A172 (cell line): ENCODE results near the gene NELFCD. TPM values are rescaled to one million over a fixed set of nuclear protein-coding genes. Genes with fewer than 3 reads are reported as not detected.

Source experiments
- DNase-seq: peaks from one replicate; pipeline ENCODE4 v3.0.0-alpha.2; 2015; ENCODE audit warnings: low spot score
- total RNA-seq: library from RNA; depleted of rRNA; stranded (reverse); fragments of >200 nt; shearing (Covaris generic); gene quantifications from 2 replicates; pipeline ENCODE4 v1.2.3, GENCODE V29; 2014

NELFCD gene
- total RNA-seq, 1 experiment from 2014 or later: 102 TPM

DNA sequence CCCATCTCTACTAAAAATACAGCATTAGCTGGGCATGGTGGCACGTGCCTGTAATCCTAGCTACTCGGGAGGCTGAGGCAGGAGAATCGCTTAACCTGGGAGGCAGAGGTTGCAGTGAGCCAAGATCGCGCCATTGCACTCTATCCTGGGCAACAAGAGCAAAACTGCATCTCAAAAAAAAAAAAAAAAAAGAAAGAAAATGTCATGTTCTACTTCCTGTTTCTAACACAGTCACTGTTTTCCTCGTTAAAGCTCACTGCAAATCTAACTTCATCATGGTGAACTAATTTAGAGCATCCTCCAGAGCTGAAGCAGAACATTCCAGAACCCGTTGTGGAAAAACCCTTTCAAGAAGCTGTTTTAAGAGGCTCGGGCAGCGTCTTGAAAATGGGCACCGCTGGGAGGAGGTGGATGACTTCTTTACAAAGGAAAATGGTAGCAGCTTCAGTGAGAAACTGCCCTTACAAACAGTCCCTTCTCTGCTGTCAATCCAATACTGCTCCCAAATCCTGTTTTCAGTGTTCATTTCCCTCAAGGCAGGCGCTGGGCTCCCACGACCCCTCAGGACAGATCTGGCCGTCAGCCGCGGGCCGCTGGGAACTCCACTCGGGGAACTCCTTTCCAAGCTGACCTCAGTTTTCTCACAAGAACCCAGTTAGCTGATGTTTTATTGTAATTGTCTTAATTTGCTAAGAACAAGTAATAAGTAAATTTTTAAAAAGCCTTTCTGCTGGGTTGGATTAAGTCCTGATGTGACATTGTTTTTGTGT is 13.5 kb downstream of the NELFCD start:
- DNase-seq: no peak

DNA sequence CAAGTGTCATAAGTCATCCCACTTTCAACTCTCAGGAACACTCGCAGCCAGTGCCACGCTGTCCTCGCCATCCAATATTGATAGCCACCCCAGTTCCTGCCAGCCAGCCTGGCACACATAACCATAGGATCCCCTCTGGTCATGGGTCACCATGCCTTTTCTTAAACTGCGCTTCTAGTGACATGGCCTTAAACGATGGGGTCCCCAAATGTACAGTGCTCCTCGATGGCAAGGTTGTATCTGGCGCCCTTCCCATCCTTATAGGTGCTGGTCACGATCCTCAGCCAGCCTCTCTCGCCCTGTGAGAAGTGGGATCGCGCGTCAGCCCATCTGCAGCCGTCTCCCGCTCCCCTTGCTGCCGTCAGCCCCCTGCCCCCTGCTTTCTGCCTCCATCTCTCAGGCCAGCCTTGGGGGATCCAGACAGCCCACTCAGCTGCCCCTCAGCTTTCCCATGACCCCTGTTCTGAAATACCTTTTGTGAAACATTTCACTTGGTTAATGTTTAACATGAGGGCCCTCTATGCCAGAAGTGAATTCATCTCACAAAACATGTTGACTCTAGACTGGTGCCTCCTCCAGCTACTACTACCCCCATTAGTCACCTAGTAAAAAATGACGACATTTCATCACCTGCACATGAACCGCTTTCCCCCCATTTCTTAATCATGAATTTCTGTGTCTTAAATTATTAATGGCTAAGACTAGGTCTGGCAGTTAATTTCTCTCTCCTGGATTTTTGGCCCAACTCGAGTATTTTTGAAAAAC is 14.6 kb downstream of the NELFCD start:
- DNase-seq: no peak

DNA sequence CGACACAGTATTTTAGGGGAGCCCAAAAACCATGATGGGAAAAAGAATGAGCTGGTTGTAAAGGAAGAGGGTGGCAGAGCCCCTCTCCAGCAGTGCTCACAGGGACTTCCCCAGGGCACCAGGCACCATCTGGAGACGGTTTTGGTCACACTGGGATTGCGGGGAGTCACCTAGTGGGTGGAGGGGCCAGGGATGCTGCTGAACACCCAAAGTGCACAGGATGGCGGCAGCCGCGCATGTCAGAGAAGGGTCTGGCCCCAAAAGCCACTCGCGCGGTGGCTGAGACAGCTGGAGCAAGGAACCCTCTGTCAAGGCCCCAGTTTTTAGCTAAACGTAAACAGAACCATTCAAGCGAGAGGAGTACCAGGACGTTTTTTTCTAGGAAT is 15.2 kb downstream of the NELFCD start:
- no peak for DNase-seq

DNA sequence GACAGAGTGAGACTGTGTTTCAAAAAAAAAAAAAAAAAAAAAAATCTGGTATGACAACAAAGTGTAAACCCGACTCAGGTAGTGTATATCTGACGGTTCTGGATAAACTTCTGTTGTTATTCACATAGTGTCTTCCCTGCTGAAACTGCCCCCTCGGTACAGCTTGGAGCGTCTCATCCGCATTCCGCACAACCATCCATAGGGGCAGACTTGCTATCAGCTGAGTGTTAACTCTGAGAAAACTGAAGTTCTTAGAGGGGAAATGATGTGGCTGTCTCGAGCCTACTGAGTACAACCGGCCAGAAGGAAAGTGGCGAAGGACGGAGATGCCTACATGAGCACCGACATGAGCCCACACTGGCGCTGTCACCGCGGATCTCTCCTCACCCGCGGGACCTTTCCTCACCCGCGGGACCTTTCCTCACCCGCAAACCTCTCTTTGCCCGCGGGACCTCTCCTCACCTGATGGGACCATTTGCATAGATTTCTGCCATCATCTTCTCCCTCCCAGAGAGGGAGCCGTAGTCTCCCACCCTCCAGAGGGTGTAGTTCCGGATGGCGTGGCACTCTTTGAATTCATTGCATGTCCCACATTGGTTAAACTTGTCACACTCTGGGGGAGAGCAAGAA is 16.2 kb downstream of the NELFCD start:
- DNase-seq: no peak

DNA sequence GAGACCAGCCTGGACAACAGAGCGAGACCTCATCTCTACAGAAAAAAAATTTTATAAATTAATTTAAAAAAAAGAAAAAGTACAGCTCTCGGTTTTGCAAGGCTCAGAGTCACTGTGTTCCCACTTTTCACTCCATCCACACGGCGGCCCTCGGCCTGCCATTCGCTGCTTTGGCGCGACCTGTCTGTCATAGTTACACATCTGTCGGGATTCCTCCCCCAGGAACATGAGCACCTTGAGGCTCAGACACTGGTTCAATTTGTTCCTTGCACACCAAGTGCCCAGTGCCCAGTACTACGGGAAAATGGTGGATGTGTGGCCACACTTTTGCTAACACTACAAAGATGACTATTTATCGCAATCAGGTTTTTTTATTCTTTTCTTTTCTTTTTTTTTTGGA is 17.6 kb downstream of the NELFCD start:
- DNase-seq: no peak

DNA sequence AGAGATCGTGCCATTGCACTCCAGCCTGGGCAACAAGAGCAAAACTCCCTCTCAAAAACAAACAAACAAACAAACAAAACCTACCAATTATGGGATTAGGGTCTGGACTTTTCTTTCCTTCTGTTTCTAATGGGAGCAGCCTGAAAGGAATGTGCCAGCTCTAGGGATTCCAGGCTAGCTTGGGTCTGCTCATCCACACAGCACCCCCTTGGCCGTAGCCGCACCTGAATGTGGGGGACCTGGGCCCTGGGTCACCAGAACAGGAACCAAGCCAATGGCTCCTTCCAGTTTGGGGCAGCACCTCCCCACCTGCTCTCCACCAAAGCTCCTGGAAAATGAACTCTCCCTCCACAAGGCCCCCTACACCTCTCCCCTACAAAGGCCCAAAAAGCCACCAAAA is 19.3 kb downstream of the NELFCD start:
- no peak for DNase-seq

DNA sequence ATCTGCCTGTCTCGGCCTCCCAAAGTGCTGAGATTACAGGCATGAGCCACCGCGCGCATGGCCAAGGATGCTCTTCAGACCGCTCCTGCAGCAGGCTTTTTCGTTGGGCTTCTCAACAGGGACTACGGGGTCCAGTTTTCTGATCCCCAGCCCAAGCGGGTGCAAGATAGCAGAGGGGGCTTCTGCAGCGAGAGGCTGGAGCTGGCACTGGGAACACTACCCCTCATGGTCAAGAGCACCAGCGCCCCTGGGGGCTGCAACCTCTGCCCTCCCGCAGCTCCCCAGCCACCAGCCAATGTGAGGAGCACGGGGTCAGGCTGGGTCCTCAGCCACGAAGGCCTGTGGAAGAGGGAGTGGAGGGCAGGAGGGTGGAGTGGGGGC is 20.0 kb downstream of the NELFCD start:
- no peak for DNase-seq

DNA sequence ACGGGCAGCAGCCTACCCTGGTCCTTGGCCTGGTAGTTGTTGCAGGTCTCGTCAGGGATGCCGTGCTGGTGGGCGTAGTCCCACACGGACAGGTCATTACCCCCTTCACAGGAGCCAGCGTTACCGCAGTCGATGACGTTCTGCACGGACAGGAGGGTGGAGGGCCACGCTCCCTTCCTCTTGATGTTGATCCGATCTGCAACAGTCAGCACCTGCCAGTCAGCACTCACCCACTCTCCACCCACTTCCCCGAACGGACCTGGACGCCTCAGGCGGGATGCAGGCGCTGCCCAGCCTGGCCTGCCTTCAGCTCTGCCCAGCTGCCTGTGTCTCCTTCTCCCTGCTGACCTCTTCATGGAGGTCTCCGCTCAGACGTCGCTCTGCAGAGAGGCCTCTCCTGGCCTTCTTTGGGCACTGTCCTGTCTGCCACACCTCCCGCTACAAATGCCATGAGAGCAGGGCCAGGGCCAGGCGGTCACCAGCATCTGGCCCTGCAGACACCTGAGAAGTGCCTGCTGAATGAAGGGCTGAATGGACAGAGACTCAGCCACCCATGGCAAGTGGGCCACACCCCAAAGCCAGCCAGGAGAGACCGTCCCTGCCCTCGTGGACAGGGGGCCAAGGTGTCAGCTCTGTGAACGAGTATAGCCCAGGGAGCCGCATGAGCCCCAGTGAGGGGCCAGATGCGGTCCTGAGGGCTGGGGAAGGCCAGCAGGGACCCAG is 20.6 kb downstream of the NELFCD start:
- DNase-seq: no peak

DNA sequence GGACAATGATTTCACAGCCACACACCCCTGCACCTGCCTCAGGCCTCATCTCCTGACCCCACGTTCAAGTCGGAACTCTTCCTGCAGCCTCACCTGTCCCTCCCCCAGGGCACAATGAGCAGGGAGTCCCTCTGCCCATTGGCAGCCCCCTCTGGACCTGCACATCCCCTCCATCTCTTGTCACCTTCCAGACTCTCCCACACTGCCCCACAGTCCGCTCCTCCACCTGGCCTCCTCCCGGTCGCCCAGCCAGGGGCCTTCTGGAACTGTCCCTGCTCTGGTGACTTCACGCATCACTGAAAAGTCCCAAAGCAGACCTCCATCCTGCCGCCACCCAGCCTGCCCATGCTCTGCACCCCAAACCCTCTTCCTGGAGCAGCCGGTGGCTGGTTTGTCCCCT is 21.3 kb downstream of the NELFCD start:
- DNase-seq: no peak

DNA sequence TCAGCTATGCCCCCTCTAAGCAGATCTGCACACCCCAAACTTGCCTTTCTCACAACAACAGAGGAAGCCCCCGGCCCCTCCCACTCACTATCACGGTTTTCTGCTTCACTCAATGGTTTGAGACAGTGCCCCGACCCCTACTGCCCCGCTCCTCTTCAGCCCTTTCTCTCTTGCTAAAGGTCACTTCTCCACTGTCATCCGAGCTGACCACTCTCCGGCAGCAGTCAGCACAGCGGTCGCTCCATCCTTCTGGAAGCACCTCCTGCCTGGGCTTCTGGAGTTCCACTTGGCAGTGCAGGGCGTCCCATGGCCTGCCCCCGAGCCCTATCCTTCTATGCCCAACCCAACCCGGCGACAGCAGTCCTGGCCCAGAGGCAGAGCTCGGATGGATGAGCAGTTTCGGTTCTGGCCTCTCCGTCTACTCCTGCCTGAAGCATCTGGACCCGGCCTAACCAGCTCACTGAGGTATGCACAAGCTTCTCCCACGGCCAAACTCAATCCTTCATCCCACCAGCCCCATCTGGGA is 21.9 kb downstream of the NELFCD start:
- no peak for DNase-seq

DNA sequence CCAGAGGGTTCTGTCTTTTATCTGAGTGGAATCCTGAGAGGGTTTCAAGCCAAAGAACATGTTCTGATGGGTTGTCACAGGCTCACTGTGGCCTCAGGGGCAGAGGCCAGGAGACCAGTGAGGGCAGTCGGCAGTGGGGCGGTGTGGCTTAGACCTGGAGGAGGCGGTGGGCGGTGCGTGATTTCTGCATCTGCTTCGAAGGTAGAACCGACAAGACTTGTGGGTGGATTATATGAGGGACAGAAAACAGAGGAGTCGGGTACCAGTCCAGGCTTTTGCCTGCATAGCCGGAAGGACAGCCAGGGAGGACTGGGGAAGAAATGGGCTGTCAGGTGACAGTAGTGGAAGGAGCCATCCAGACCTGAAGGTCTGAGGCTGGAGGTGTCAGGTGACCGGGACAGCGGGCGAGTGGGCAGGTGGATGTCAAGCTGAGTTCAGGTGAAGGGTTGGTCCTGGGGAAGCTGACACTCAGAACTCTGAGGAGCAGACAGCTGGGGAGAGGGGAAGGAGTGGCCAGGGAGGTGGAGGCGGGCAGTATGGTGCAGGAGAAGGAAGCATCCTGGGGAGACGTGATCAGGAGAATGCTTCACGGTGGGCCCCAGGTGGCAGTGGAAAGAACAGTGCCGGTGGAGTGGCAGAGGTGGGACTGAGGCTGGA is 22.9 kb downstream of the NELFCD start:
- no peak for DNase-seq

DNA sequence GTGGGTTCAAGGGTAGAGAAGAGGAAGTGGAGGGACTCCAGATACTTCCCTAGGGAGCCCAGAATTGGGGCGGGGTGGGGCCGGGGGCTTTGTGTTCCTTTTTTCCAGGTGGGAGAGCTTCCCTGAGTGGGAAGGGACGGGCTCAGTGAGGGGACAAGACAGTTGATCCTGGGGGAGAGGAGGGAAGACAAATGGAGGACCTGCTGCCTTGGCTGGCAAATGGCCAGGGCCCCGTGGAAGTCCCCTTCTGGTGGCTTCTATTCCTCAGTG is 23.4 kb downstream of the NELFCD start:
- DNase-seq: no peak

DNA sequence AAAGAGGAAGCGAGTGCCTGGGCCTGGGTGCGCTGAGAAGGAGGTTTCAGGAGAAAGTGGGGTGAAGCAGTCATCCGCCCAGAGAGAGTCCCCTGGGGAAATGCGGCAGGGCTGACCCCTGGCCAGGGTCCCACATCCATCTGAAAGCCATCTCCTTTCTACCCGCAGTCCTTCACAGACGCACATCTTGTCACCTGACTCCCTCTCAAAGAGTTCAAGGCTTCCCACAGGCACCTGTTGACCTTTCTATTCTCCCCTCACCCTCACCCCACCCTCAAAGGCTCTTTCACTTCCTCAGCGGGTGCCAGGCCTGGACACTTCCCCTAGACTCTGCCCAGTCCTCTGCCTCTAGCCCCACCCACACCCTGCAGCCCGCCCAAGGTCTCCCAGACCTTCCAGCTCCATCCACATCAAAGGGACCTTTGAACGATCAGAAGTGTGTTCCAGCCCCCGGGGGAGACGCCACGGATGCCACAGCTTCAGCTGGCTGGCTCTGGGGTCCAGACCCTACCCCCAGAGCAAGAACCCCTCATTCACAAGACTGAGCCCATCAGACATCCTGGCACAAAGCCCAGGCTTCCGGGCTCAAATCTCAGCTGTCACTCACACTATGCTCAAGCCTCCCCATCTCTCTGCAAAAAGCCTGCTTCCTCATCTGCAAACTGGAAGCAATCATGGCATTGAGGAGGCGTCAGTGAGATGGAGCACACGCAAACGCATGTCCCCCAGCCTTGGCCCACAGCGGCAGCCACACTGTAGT is 23.9 kb downstream of the NELFCD start:
- DNase-seq: no peak

DNA sequence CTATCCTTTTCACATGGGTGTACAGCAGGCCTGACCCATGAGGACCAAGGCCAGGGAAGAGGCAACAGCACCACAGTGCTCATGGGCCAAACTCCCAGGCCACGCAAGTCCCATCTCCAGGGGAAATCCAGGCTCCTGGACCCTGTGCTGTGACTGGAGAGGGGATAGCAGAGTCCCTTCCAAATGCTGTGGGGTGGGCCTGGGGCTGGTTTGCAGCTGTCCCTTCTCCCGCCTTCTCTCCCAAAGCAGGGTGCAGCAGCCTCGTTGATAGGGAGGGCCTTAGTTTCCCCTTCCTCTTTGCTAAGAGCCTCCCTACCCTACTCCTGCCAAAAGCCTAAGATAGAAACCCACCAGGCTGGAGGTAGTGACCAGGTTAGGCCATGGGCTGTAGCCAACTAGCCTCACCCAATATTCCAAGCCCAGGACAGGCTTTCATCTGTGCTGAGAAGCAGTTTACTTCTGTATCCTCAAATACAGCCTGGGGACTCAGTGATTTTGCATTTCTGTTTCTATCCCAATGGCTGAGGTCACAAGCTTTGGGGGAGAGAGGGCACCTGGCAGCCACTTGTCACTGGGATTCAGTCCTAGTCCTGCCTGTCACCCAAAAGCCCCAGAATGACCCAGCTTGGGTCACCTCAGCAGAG is 24.6 kb downstream of the NELFCD start:
- DNase-seq: no peak

DNA sequence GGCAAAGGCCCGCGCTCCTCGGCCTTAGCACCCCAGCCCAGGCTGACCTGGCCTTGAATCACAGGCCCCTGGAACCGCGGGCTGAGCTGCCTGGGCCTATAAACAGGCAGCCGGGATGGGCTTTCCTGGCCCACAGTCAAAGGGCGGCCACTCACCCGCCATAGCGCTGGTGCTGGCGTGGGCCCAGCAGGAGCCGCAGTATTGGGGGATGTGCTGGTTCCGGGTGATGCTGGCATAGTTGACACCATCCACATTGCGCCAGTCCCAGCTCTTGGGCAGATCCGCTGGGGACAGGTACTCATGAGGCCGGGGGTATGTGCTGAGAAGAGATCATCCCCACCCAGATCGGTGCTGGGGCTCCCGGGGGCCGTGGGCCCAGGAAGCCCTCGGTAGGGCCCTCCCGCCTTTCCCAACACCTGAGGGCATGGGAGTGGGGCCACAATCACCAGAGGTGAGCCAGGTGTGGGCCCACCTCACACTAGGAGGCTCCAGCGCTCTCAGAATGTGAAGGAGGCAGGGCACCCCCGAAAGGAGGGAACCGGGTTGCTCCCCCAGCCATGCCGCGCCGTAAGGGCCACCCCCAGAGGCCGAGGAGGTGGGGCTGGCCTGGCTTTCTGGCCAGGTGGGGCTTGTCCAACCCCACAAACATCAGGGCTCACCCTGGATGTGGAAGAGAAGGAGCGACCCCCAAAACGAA is 25.3 kb downstream of the NELFCD start:
- DNase-seq: no peak

DNA sequence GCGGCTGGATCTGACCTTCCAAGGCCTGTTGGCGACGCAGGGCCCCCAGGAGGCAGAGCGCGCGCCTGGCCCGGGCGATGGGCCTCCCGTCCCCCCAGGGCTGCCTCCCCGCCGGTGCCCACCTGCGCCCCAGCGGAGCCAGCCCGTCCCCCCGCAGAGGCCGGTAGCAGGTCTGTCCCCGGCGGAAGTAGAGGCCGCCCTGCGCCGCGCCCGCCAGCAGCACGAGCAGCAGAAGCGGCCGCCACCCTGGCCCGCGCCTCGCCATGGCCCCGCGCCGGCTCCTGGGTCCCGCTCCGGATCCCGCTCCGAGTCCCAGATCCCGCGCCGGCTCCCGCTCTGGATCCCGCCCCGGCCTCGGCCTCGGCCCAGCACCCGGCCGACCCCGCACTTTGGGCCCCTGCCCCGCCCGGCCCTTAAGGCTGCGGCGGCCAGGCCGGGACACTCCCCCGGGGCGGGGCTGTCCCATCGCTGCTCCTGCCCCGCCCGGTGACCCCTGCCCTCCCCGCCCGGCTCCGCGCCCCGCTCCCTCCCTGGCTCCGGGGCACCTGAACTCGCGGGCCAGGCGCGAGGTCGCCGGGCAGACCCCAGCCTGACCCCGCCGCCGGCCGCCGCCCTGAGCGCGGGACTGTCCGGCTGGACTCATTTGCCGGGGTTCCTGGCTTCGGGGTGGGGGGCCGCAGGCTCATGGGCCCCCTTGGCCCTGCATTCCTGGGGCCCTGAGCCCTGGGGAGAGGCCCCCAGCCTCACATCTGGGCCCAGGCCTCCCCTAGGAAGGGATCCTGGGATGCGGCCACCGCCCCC is 26.0 kb downstream of the NELFCD start, which contains the start of gene CTSZ:
CTSZ (minus strand) TSS at position 391 of the 801 bp plus-strand sequence; CDS start at position 265, 126 bp downstream.
- peak; percentile 29 for DNase-seq

DNA sequence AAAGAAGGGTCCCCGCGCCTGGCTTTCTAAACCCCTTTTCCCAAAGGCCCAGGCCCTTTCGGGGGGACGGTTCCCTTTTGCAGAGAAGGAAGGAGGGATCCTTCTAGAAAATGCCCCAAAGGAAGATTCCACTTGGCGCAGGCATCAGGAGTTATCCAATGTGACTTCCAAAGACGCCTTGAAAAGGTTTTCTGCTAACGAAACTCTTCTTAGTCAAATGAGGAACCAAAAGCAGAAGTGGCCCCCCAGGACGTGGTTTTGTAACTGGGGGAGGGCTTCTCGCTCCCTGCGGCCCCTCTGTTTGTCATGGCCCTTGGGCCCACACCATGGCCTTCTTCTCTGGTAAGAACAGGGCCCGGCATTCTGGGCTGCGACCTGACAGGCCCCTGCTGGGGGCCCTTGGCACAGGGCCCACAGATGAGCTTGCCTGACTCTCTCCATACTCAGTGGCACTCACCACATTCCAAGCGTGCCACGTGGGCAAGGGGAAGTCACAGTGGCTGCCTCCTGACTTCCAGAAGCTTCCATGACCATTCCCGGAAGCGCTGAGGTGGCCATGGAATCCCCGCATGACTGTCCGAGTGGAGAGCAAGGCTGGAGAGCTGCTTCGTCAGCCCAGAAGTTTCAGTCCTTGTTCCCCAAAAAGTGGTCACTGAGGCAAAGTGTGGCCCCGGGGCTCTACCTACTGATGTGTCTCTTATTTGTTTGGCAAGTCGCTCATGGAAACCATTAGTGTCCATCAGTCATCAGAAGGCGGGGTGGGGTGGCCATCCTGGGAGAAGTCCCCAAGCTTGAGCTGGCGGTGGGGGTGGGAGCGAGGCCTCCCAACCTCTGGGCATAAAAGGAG is 26.8 kb downstream of the NELFCD start:
- DNase-seq: no peak
